Endothelial cell of umbilical vein (primary cell): ENCODE measurements around the gene TMEM94. TPM values are rescaled to one million over a fixed set of nuclear protein-coding genes. Genes with fewer than 3 reads are reported as not detected.

Source experiments
- BruUV-seq: library from RNA; stranded (reverse); fragments of 400-500 nt; replicated peaks from 2 replicates; lab custom pipeline; 2021; lab: Mats Ljungman, UMichigan
- CTCF ChIA-PET: fragments of 300-600, 350-600 bp; sonication (Branson Sonifier 250); formaldehyde crosslinking; loops from one replicate; lab custom pipeline; 2021; ENCODE audit warnings: antibody characterized with exemption, inconsistent platforms; lab: Charles Lee
- POLR2A ChIA-PET: fragments of 300-600, 350-600 bp; sonication (Branson Sonifier 250); formaldehyde crosslinking; loops from one replicate; lab custom pipeline; 2021; ENCODE audit warnings: antibody characterized with exemption, inconsistent platforms; lab: Charles Lee
- DNase-seq: peaks from one replicate; pipeline ENCODE4 v3.0.0-alpha.2; 2011; ENCODE audit warnings: low read depth, low spot score
- FAIRE-seq: peaks from 2 replicates; lab custom pipeline; 2011; peaks lifted over from hg19 to GRCh38; lab: Jason Lieb, UNC
- H2AFZ ChIP-seq: 2 replicates; pipeline ENCODE4 v1.6.0; 2012; ENCODE audit warnings: low read depth, low read length, control low read depth, inconsistent platforms
- H3K27ac ChIP-seq: 2 replicates; pipeline ENCODE4 v1.5.1; 2011; ENCODE audit warnings: low read depth, mild to moderate bottlenecking, control low read depth, low read length, moderate library complexity; ENCODE audit not compliant: insufficient read depth
- H3K27me3 ChIP-seq, 2 experiments: 2 replicates each; pipeline versions ENCODE4 v1.6.0 to v1.6.1; 2011; ENCODE audit warnings: low read length in 2 of 2, mixed read lengths in 1 of 2; ENCODE audit not compliant: control insufficient read depth in 2 of 2, insufficient read depth in 2 of 2
- H3K36me3 ChIP-seq, 2 experiments: 2 replicates in 1 of 2; 3 replicates in 1 of 2; pipeline ENCODE4 v1.5.1; 2011; ENCODE audit warnings: low read length in 2 of 2, mild to moderate bottlenecking in 1 of 2, moderate library complexity in 1 of 2; ENCODE audit not compliant: control insufficient read depth in 2 of 2, insufficient read depth in 2 of 2; ENCODE audit errors: extremely low read depth in 1 of 2
- H3K4me1 ChIP-seq: 3 replicates; pipeline ENCODE4 v1.5.1; 2011; ENCODE audit warnings: mild to moderate bottlenecking, low read length; ENCODE audit not compliant: control insufficient read depth, insufficient read depth; ENCODE audit errors: extremely low read depth
- H3K4me2 ChIP-seq: 2 replicates; pipeline ENCODE4 v1.6.1; 2011; ENCODE audit warnings: low read length, control low read depth, mixed read lengths; ENCODE audit not compliant: insufficient read depth
- H3K4me3 ChIP-seq, 3 experiments: fragments of 200-600 bp in 1 of 3; sonication (generic), shearing (Covaris generic) in 1 of 3; replicated peaks in 1 of 3; 2 replicates each; pipeline ENCODE4 v1.5.1; 2011 to 2016; ENCODE audit warnings: control low read depth in 3 of 3, low read length in 3 of 3, mild to moderate bottlenecking in 2 of 3, inconsistent platforms in 1 of 3, low read depth in 1 of 3, moderate library complexity in 1 of 3; ENCODE audit not compliant: insufficient read depth in 1 of 3
- H3K79me2 ChIP-seq: 2 replicates; pipeline ENCODE4 v1.6.0; 2012; ENCODE audit warnings: low read length, inconsistent platforms; ENCODE audit not compliant: control insufficient read depth, insufficient read depth
- H3K9ac ChIP-seq: replicated peaks from 2 replicates; pipeline ENCODE3; 2011; ENCODE audit warnings: low read length, control low read depth; ENCODE audit not compliant: insufficient read depth; ENCODE audit errors: extremely low read depth
- H3K9me1 ChIP-seq: replicated peaks from 3 replicates; pipeline ENCODE4 v1.6.0; 2011; ENCODE audit warnings: mild to moderate bottlenecking, low read length; ENCODE audit not compliant: control insufficient read depth, insufficient read depth; ENCODE audit errors: extremely low read depth
- H3K9me3 ChIP-seq: replicated peaks from 2 replicates; pipeline ENCODE4 v1.5.1; 2012; ENCODE audit warnings: low read length, inconsistent platforms; ENCODE audit not compliant: control insufficient read depth, insufficient read depth
- H4K20me1 ChIP-seq: replicated peaks from 2 replicates; pipeline ENCODE3; 2011; ENCODE audit warnings: mild to moderate bottlenecking, low read length; ENCODE audit not compliant: control insufficient read depth, insufficient read depth; ENCODE audit errors: extremely low read depth
- CTCF ChIP-seq, 2 donors: IDR thresholded peaks; 1 replicate in 1 of 2; 2 replicates in 1 of 2; pipeline ENCODE4 v1.5.1; 2011; ENCODE audit warnings: low read length in 2 of 2, mild to moderate bottlenecking in 2 of 2, moderate library complexity in 2 of 2, control low read depth in 1 of 2, inconsistent platforms in 1 of 2, low read depth in 1 of 2; ENCODE audit not compliant: insufficient read depth in 1 of 2; ENCODE audit errors: extremely low read depth in 1 of 2
- EZH2 ChIP-seq: IDR thresholded peaks from 2 replicates; pipeline ENCODE4 v1.6.1; 2012; ENCODE audit warnings: borderline replicate concordance, low read depth, mild to moderate bottlenecking, moderate library complexity, low read length, inconsistent platforms; ENCODE audit not compliant: severe bottlenecking
- FOS ChIP-seq: IDR thresholded peaks from 2 replicates; pipeline ENCODE4 v1.6.1; 2011; ENCODE audit warnings: mild to moderate bottlenecking, low read length, moderate library complexity, borderline replicate concordance; ENCODE audit not compliant: insufficient read depth
- GATA2 ChIP-seq: IDR thresholded peaks from 2 replicates; pipeline ENCODE4 v1.7.0; 2011; ENCODE audit warnings: low read depth, mild to moderate bottlenecking, moderate library complexity, mixed read lengths, low read length; ENCODE audit not compliant: insufficient read length, insufficient read depth
- JUN ChIP-seq: IDR thresholded peaks from 2 replicates; pipeline ENCODE4 v1.6.1; 2011; ENCODE audit warnings: borderline replicate concordance, low read depth; ENCODE audit not compliant: insufficient read length, insufficient read depth
- MYC ChIP-seq: IDR thresholded peaks from one replicate; pipeline ENCODE4 v1.6.1; 2011; ENCODE audit warnings: mild to moderate bottlenecking, low read depth, low read length
- POLR2A ChIP-seq: IDR thresholded peaks from 2 replicates; pipeline ENCODE4 v1.6.1; 2012; ENCODE audit warnings: low read depth, mild to moderate bottlenecking, control low read depth, low read length
- POLR2AphosphoS5 ChIP-seq: IDR thresholded peaks from 2 replicates; pipeline ENCODE4 v1.6.1; 2012; ENCODE audit warnings: low read depth, mild to moderate bottlenecking, control low read depth, low read length, moderate library complexity; ENCODE audit not compliant: insufficient read depth
- dilution Hi-C: fragments of 300-500 bp; cut with MboI; formaldehyde crosslinking; loops from one replicate; pipeline ENCODE4 v1.15.0; 2019; ENCODE audit warnings: low sequenced_read_pairs; ENCODE audit not compliant: extremely low pct_ligation_motif_present
- intact Hi-C: fragments of 100-400 bp; cut with micrococcal nuclease; formaldehyde crosslinking; loops from one replicate; pipeline ENCODE4 v1.10.0; 2022
- polyA plus RNA-seq, 4 experiments: library from polyadenylated mRNA; depleted of rRNA in 3 of 4; stranded (reverse) in 3 of 4; unstranded in 1 of 4; fragments of >200 nt; gene quantifications; 2 replicates each; pipeline versions ENCODE4 v1.2.1 to v1.2.3, GENCODE V29; 2011 to 2012; ENCODE audit warnings: missing spikeins in 1 of 4
- total RNA-seq: library from RNA; stranded (reverse); gene quantifications from 2 replicates; pipeline ENCODE4 v1.2.3, GENCODE V29; 2021
- TF ChIP-seq, protein P1 (sequence below): IDR thresholded peaks from 2 replicates; pipeline ENCODE4 v1.6.1; 2011; ENCODE audit not compliant: insufficient read depth, insufficient read length

TMEM94 gene
- total and polyA plus RNA-seq, 2 donors (not counting 3 experiments of a cell fraction or from before 2014, with no cell fraction given) = 69.2 to 75.9 TPM

DNA sequence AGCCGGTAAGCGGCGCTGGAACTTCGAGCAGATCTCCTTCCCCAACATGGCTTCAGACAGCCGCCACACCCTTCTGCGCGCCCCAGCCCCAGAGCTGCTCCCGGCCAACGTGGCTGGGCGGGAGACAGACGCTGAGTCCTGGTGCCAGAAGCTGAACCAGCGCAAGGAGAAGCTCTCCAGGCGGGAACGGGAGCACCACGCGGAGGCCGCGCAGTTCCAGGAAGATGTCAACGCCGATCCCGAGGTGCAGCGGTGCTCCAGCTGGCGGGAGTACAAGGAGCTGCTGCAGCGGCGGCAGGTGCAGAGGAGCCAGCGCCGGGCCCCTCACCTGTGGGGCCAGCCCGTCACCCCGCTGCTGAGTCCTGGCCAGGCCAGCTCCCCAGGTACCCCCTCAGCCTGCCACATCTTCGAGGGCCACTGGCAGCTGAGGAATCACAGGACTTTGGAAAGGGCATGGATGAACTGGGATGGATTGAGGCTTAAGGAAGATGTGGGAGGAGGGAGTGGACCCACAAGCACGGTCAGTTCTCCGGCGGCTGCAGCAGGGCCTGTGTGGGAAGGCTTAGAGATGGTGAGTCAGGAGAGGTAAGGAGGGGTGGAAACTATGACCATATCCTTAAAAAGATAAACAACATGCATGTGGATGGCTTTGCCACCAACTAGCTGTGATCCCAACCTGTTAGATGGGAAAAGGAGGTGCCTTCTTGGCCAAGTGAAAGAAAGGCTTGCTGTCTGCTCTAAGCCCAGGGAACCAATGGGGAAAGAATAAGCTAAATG lies 65.7 kb downstream of the TMEM94 start:
- intact Hi-C loops = no loop called here
- FAIRE-seq (no peak), DNase-seq (no peak)
- Histone ChIP-seq H4K20me1 (no peaks in the 10 kb centered on the region), H3K79me2 (no peaks in the 10 kb centered on the region), H3K27me3 (no peaks in the 10 kb centered on the region), H3K9me3 (no peaks in the 10 kb centered on the region), H3K4me2 (no peak overlapping the region), H3K4me3 (no peak overlapping the region), H3K9me1 (no peaks in the 10 kb centered on the region), H2AFZ (no peak overlapping the region), H3K27ac (no peak overlapping the region), H3K9ac (no peak overlapping the region), H3K36me3 (peaks cover 0 to 2% of the 10 kb centered on the region in 2 experiments), H3K4me1 (peaks cover 12% of the 10 kb centered on the region)
- TF ChIP-seq, protein P1, sequence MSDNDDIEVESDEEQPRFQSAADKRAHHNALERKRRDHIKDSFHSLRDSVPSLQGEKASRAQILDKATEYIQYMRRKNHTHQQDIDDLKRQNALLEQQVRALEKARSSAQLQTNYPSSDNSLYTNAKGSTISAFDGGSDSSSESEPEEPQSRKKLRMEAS = no peak
- no peak for TF ChIP-seq MYC
- no peak for TF ChIP-seq POLR2A
- no peak for TF ChIP-seq POLR2AphosphoS5
- TF ChIP-seq EZH2 = no peak
- no peak for TF ChIP-seq FOS
- TF ChIP-seq GATA2 = no peak
- no peak for TF ChIP-seq CTCF (IDR thresholded peaks at IDR 0.05; ENCODE audit: extremely low read depth in 1 of 2, insufficient read depth in 1 of 2, low read depth in 1 of 2, low read length in 2 of 2)
- TF ChIP-seq JUN = no peak
- ChIA-PET CTCF (no interaction called here), POLR2A (no interaction called here)
- dilution Hi-C loops = no loop called here
- BruUV-seq = no TSS peak
